GM21423 (cell line): ENCODE results near the gene GGCX.
"Not testable (repeated sequence)": the region's sequence is repeated elsewhere in the genome, so short reads cannot be mapped to it uniquely, and the experiment has no call there.

Source experiments
- ATAC-seq: cut with Tn5 transposase; IDR thresholded peaks from one replicate; pipeline ENCODE4 v1.9.1; 2021; ENCODE audit warnings: mild to moderate bottlenecking, moderate library complexity; ENCODE audit not compliant: unreplicated experiment

The GGCX gene

DNA sequence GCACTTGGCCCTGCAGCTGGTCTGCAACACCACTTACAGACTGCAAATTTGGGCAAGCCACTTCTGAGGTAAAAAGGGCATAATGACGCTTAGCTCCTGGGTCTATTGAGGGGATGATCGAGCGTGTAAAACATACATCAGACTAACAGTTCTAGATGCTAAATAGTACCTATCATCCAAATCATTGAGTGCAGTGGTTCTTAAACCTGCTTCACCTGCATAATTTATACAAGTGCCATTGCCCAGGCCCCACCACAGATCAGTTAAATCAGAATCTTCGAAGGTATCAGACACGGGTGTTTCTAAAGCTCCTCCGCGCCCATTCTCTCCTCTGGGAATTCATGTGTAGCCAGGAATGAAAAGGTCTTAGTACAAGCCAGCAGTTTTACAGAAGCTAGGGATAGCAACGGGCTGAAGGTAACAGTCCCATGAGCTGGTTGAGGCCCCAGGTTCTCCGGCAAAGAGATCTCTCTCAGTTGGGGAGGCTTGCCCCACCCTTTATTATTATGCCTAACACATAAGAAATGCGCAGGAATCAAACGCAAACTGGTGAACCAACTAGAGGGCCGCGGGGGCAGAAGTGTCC is 33.5 kb upstream of the GGCX start:
- ATAC-seq = no peak

GRCh38 chr2:85593023-85593422 is 31.7 kb upstream of the GGCX start:
- no peak for ATAC-seq

DNA sequence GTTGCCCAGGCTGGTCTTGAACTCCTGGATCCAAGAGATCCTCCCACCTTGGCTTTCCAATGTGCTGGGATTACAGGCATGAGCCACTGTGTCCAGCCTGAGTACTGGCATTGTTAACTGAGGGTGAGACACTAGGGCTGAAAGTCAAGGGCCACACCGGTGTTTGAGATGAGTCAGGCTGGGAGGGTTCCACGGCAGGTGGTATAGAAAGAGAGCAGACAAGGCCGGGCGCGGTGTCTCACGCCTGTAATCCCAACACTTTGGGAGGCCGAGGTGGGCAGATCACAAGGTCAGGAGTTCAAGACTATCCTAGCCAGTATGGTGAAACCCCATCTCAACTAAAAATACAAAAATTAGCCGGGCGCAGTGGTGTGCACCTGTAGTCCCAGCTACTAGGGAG is 31.0 kb upstream of the GGCX start:
- not testable (repeated sequence) for ATAC-seq

DNA sequence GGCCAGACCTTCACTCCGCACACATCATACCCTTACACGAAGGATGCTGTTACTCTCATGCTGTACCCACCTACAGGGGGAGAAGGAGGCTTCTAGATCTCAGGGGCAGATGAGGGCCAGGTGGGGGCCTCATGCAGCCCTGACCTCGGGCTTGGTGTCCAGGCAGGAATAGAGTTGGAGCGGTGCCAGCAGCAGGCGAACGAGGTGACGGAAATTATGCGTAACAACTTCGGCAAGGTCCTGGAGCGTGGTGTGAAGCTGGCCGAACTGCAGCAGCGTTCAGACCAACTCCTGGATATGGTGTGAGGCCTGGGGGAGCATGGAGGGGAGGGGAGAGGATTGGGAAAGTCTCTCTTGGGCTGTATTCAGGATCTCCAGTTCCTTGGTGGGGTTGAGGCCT is 30.3 kb upstream of the GGCX start:
- ATAC-seq = no peak

DNA sequence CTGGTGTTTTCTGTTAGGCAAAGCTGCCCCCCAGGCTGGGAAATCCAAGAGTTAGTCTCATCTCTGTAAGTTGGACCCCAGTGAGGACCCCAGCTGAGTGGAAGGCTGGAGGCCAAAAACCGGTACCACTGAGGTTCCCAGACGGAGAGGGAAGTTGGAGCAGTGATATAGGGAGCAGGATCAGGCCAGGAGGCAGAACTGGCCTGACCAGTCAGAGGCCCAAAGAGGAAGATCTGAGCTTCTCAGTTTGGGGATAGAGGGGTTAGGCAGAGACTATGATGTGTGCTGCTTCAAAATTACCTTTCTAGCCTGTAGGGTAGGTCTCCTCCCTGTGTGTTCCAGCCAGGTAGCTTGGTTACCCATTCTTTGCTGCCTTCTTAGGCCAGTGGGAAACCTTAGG is 29.7 kb upstream of the GGCX start:
- no peak for ATAC-seq

GRCh38 chr2:85589982-85590791 is 28.9 kb upstream of the GGCX start:
- no peak for ATAC-seq

- no peak for ATAC-seq
Observed at GRCh38 chr2:85589181-85589580, 27.9 kb upstream of the GGCX start.

GRCh38 chr2:85588645-85589044 is 27.4 kb upstream of the GGCX start:
- no peak for ATAC-seq

- ATAC-seq = no peak
Observed at GRCh38 chr2:85588236-85588635, 26.9 kb upstream of the GGCX start.

DNA sequence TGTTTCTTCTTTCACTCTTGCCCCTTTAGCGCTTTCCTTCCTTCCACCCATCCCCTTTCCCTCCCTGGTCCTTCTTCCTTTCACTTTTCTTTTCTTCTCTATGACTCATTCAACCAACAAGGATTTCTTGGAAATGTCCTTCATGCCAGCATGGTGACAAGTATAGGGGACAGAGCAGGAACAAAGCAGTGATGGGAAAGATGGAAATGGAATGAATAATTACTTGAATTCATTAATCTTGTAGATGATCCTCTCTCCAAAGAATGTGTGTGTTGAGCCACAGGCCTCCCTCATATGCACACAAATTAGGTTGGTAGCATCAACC is 24.4 kb upstream of the GGCX start:
- no peak for ATAC-seq

- peak; percentile 31 for ATAC-seq
Observed at GRCh38 chr2:85584857-85585780, 23.8 kb upstream of the GGCX start.

DNA sequence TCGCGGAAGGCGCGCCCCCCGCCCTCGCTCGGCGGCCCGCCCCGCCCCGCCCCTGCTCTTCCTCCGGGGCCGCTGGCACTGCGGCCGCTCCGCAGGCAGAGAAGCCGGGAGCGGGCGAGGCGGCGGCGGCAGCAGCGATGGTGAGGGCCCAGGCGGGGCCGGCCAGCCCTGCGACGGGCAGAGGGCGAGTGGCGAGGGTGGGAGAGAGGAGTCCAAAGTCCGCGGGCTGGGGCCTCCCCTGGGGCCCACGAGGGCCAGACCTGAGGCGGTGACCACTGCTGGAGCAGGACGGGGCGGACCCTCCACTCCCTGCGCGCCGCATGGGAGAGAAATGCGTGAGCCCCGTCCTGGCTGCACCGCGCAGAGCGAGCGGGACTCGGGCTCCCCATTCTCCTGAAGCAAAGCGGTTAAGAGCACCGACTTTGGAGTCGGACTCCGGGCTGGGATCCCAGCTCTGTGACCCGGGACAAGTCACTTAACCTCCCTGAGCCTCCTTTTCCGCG is 23.1 kb upstream of the GGCX start, which contains the start of gene VAMP5:
Gene VAMP5, plus strand, starts transcription at position 78 of the 503 bp plus-strand sequence. Its CDS starts 60 bp downstream, at position 138.
- ATAC-seq = peak; percentile 18

GRCh38 chr2:85583667-85584353 is 22.5 kb upstream of the GGCX start:
- ATAC-seq = peak; percentile 43

GRCh38 chr2:85582492-85582891 is 21.2 kb upstream of the GGCX start:
- ATAC-seq = no peak

- ATAC-seq = no peak
Observed at GRCh38 chr2:85580206-85580605, 18.9 kb upstream of the GGCX start.

GRCh38 chr2:85579266-85579935 is 18.1 kb upstream of the GGCX start:
- ATAC-seq = no peak

GRCh38 chr2:85578243-85579180 is 17.2 kb upstream of the GGCX start:
- ATAC-seq = peak; percentile 37

DNA sequence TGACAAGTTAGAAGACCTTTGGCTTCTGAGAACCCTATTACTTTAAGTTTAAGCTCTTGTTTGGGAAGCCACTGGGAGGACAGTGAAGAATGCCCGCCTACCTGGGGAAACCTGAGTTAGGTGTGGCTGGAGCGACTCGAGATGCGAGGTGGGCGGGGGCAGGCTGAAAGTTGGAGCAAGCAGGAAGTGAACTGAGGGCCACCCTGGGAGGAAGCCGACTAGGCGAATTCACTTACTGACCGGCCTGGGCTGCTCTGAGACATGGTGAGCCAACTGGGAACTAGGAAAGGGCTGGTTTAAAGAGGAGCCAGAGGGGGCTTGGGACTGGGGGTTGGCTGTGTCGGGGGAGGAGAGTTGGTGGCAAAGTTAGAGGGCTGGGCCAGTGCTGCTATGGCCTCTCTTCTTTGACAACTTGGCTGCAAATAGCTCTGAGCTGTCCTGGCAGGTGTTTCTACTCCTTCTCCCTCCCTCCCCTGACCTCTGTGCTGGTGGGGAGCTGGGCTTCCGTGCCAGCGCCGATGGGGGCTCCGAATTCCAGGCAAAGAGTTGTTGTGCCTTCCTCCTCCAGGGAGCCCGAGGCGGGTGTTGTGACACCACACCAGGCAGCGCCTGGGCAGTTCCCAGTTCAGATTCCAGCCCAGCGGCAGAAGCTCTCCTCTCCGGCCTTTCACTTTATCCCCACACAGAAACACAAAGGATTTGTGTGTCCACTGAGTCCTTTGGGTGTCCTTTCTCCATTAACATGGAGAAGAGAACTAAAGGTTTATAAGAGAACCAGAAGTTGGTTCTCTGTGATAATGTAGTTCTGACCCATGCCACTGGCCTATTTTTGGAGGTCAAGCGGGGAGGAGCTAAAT is 16.3 kb upstream of the GGCX start, which contains the start of gene VAMP8:
Gene VAMP8, plus strand, starts transcription at position 201 of the 857 bp plus-strand sequence. Its CDS starts 61 bp downstream, at position 262.
- peak; percentile 58 for ATAC-seq
